Panc1 (cell line): Measurements from ENCODE around the gene ZNF354C. TPM values are rescaled to one million over a fixed set of nuclear protein-coding genes. Genes with fewer than 3 reads are reported as not detected.

Experiments
- ATAC-seq: fragments of 200-7000 bp; cut with Tn5 transposase; 2 replicates; pipeline ENCODE4 v1.9.1; 2020; ENCODE audit warnings: mild to moderate bottlenecking, moderate library complexity
- BruUV-seq: library from RNA; stranded (reverse); fragments of 400-500 nt; replicated peaks from 2 replicates; lab custom pipeline; 2021; lab: Mats Ljungman, UMichigan
- CTCF ChIA-PET: fragments of 300-600 bp; sonication (Branson Sonifier 250); formaldehyde crosslinking; loops from one replicate; lab custom pipeline; 2022; ENCODE audit warnings: antibody characterized with exemption; lab: Charles Lee
- POLR2A ChIA-PET: fragments of 300-600 bp; sonication (Branson Sonifier 250); formaldehyde crosslinking; loops from one replicate; lab custom pipeline; 2022; ENCODE audit warnings: antibody characterized with exemption; lab: Charles Lee
- DNase-seq: peaks from one replicate; pipeline ENCODE4 v3.0.0-alpha.2; 2010; ENCODE audit warnings: low read depth, low spot score
- H3K27ac ChIP-seq: 2 replicates; pipeline ENCODE4 v1.5.1; 2011; ENCODE audit warnings: mild to moderate bottlenecking, low read length, inconsistent platforms
- H3K27me3 ChIP-seq: fragments of 200-500 bp; sonication (Bioruptor generic); 2 replicates; pipeline ENCODE4 v1.6.0; 2014; ENCODE audit warnings: low read length, inconsistent platforms; ENCODE audit not compliant: control insufficient read depth, insufficient read depth
- H3K36me3 ChIP-seq: fragments of 200-500 bp; sonication (Bioruptor generic); 2 replicates; pipeline ENCODE4 v1.5.1; 2014; ENCODE audit warnings: inconsistent platforms, mild to moderate bottlenecking, low read length, moderate library complexity; ENCODE audit not compliant: control insufficient read depth, insufficient read depth
- H3K4me1 ChIP-seq: 2 replicates; pipeline ENCODE4 v1.5.1; 2011; ENCODE audit warnings: inconsistent platforms, mild to moderate bottlenecking, low read length, moderate library complexity; ENCODE audit not compliant: control insufficient read depth, insufficient read depth
- H3K4me3 ChIP-seq, 2 experiments: 2 replicates each; pipeline ENCODE4 v1.5.1; 2011 to 2012; ENCODE audit warnings: low read depth in 2 of 2, low read length in 2 of 2, mild to moderate bottlenecking in 2 of 2, inconsistent platforms in 1 of 2, moderate library complexity in 1 of 2
- H3K9me3 ChIP-seq: fragments of 200-500 bp; sonication (Bioruptor generic); 2 replicates; pipeline ENCODE4 v1.5.1; 2014; ENCODE audit warnings: low read depth, mild to moderate bottlenecking, inconsistent platforms, low read length, moderate library complexity; ENCODE audit not compliant: control insufficient read depth, insufficient read depth
- CTCF ChIP-seq: fragments of 450-650 bp; IDR thresholded peaks from 2 replicates; pipeline ENCODE4 v1.5.1; 2017; ENCODE audit warnings: mild to moderate bottlenecking
- POLR2AphosphoS5 ChIP-seq: IDR thresholded peaks from 2 replicates; pipeline ENCODE4 v1.6.1; 2012; ENCODE audit warnings: mild to moderate bottlenecking, low read depth, low read length, moderate library complexity
- SIN3A ChIP-seq: IDR thresholded peaks from 2 replicates; pipeline ENCODE4 v1.6.1; 2012; ENCODE audit warnings: low read depth, mild to moderate bottlenecking, low read length, moderate library complexity, borderline replicate concordance; ENCODE audit not compliant: insufficient read depth
- TCF7L2 ChIP-seq: IDR thresholded peaks from 2 replicates; pipeline ENCODE4 v1.6.1; 2011; ENCODE audit warnings: mild to moderate bottlenecking, low read depth, low read length, inconsistent platforms
- in situ Hi-C: cut with HindIII; loops from 2 replicates; pipeline ENCODE4 v1.10.0; 2016; ENCODE audit warnings: low sequenced_read_pairs, low pct_unique_long_range_greater_than_20kb
- intact Hi-C: fragments of 100-400 bp; cut with micrococcal nuclease; formaldehyde crosslinking; loops from one replicate; pipeline ENCODE4 v1.10.0; 2022; ENCODE audit not compliant: unreplicated experiment
- total RNA-seq: library from RNA; stranded (reverse); gene quantifications from one replicate; pipeline ENCODE4 v1.2.1, GENCODE V29; 2021; ENCODE audit not compliant: unreplicated experiment
- TF ChIP-seq, protein P1 (sequence below), 2 experiments: IDR thresholded peaks; 2 replicates each; pipeline ENCODE4 v1.6.1; 2011 to 2012; ENCODE audit warnings: low read depth in 2 of 2, control low read depth in 1 of 2, low read length in 1 of 2, mild to moderate bottlenecking in 1 of 2, moderate library complexity in 1 of 2; ENCODE audit not compliant: insufficient read depth in 1 of 2

The ZNF354C gene
- total RNA-seq, 1 experiment from 2014 or later = 4.3 TPM

DNA sequence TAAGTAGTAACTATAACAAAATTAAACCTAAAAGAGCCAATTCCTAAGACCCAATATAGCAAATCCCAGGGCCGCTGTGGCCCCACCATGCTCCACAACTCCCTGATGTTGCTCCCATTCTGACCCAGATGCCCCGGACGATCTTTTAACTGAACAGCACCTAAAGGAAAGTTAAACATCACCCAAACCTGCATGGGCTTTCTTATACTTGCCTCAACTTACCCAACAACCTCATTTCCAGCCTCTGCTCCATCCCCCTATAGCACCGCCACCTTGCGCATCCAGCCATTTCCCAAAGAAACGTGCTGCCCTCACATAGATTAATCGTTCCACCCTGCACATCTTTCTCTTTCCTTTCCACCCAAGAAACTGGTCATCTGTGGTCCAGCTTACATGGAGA, 54.6 kb downstream of the ZNF354C start:
- no peak for ATAC-seq
- BruUV-seq = no TSS peak
- Histone ChIP-seq H3K27me3 (no peaks in the 10 kb centered on the region), H3K9me3 (no peaks in the 10 kb centered on the region), H3K36me3 (no peaks in the 10 kb centered on the region), H3K4me3 (no peak overlapping the region), H3K4me1 (no peaks in the 10 kb centered on the region), H3K27ac (no peak overlapping the region)
- POLR2A ChIA-PET = no interaction called here
- in situ Hi-C loops = no loop called here
- TF ChIP-seq POLR2AphosphoS5 (no peak), TCF7L2 (no peak), SIN3A (no peak), CTCF (no peak)
- TF ChIP-seq, protein P1, sequence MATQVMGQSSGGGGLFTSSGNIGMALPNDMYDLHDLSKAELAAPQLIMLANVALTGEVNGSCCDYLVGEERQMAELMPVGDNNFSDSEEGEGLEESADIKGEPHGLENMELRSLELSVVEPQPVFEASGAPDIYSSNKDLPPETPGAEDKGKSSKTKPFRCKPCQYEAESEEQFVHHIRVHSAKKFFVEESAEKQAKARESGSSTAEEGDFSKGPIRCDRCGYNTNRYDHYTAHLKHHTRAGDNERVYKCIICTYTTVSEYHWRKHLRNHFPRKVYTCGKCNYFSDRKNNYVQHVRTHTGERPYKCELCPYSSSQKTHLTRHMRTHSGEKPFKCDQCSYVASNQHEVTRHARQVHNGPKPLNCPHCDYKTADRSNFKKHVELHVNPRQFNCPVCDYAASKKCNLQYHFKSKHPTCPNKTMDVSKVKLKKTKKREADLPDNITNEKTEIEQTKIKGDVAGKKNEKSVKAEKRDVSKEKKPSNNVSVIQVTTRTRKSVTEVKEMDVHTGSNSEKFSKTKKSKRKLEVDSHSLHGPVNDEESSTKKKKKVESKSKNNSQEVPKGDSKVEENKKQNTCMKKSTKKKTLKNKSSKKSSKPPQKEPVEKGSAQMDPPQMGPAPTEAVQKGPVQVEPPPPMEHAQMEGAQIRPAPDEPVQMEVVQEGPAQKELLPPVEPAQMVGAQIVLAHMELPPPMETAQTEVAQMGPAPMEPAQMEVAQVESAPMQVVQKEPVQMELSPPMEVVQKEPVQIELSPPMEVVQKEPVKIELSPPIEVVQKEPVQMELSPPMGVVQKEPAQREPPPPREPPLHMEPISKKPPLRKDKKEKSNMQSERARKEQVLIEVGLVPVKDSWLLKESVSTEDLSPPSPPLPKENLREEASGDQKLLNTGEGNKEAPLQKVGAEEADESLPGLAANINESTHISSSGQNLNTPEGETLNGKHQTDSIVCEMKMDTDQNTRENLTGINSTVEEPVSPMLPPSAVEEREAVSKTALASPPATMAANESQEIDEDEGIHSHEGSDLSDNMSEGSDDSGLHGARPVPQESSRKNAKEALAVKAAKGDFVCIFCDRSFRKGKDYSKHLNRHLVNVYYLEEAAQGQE (IDR thresholded peaks at IDR 0.05; ENCODE audit: insufficient read depth in 1 of 2, low read depth in 2 of 2, low read length in 1 of 2) = no peak
- intact Hi-C loops = no loop called here
- DNase-seq = no peak
- CTCF ChIA-PET = no interaction called here

DNA sequence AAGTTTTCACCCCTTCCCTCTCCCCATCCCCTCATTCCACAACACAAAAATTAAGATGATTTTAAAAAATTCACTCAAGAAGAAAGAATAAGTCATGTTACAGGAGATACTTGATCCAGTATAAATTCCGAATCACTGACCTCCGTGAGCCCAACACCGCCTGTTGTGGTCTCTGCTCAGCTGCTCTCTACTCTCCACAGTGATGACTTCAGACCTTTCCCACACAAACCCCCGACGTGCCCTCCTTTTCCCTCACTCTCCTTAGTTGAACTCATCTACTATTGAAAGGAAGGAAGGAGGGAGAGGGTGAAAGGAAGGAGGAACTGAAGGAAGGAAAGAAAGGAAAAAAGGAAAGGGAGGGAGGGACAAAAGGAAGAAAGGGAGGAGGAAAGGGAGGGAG, 55.1 kb downstream of the ZNF354C start:
- intact Hi-C loops (no loop called here), in situ Hi-C loops (no loop called here)
- Histone ChIP-seq H3K27ac (no peak overlapping the region), H3K27me3 (no peaks in the 10 kb centered on the region), H3K4me1 (no peaks in the 10 kb centered on the region), H3K4me3 (no peak overlapping the region), H3K9me3 (no peaks in the 10 kb centered on the region), H3K36me3 (no peaks in the 10 kb centered on the region)
- ChIA-PET POLR2A (no interaction called here), CTCF (no interaction called here)
- no peak for DNase-seq
- no peak for TF ChIP-seq SIN3A
- TF ChIP-seq CTCF = no peak
- TF ChIP-seq TCF7L2 = no peak
- TF ChIP-seq POLR2AphosphoS5 = no peak
- TF ChIP-seq, protein P1 (IDR thresholded peaks at IDR 0.05; ENCODE audit: insufficient read depth in 1 of 2, low read depth in 2 of 2, low read length in 1 of 2) = no peak
- ATAC-seq = no peak
- no TSS peak for BruUV-seq
